Posterior cingulate gyrus (tissue), 11 donors: ENCODE data around the gene KDM6A.
A peak's percentile ranks its signal among the peaks of the same experiment; 100 is the strongest.
"Not testable (repeated sequence)": the region's sequence is repeated elsewhere in the genome, so short reads cannot be mapped to it uniquely, and the experiment has no call there.

Experiments used
- DNase-seq, 10 donors: peaks; one replicate each; pipeline versions ENCODE4 v3.0.0 to v3.0.0-alpha.2; 2020 to 2021; ENCODE audit warnings: mixed read lengths in 3 of 10
- intact Hi-C: fragments of 100-400 bp; cut with DNase I; formaldehyde crosslinking; loops from one replicate; pipeline ENCODE4 v1.15.1; 2023

The KDM6A gene

GRCh38 chrX:44915361-44915868 lies 42.4 kb downstream of the KDM6A start:
- intact Hi-C loops = no loop called here
- DNase-seq = no peak

GRCh38 chrX:44918722-44919121 lies 45.7 kb downstream of the KDM6A start:
- no peak for DNase-seq
- intact Hi-C loops = no loop called here

GRCh38 chrX:44922980-44923379 lies 50.0 kb downstream of the KDM6A start:
- DNase-seq = no peak
- intact Hi-C loops = no loop called here

DNA sequence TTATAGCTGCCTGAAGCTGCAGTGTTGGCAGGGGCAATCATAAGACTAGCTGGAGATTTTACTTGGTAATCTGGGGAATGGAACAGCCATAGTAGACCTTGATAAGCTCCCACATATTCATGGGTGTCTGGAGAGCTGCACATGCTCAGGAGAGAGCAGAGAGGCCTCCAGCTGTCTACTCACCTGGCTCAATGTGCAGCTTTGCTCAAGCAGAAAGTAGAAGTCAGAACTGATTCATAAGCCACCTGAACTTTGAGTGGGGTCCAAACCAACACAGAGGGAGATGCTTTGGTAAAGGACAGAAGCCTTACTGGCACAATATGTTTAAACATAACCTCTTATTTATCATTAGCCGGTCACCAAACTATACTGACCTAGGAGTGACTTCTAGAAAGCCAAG lies 54.4 kb downstream of the KDM6A start:
- no peak for DNase-seq
- intact Hi-C loops = no loop called here

DNA sequence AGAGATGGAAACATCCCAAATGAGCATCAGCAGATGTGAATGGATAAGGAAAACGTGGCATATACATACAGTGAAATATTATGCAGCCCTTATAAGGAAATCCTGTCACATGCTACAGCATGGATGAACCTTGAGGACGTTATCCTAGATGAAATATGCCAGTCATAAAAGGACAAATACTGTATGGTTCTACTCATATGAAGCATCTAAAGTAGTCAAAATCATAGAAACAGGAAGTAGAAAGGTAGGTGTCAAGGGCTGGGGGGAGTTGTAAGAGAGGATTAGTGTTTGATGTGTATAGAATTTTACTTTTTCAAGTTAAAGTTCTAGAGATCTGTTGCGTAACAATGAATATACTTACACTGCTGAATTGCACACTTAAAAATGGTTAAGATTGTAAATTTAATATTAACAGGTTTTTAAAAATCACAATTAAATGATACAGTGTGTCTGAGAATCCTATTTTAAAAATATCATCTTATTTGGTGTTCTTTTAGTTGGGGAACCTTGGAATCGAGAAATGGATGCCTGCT lies 58.5 kb downstream of the KDM6A start:
- no peak for DNase-seq
- intact Hi-C loops = no loop called here

DNA sequence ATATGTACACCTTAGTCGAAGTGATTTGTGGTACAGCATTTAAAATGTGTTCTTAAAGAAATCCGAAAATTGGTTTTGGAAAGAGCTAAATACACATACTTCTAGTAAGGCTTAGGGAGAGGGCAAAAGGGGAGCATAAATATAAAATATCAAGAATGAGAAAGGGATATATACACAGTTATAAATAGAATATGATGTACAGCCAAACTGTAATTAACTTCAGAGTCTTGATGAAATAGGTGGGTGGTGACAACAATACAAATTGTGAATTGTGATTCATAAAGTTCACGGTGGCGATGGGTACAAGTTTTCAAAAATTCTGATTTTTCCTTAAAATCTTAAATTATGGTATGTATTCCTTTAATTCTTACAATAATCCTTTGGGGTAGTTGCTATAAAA lies 62.2 kb downstream of the KDM6A start:
- intact Hi-C loops = no loop called here
- no peak for DNase-seq

DNA sequence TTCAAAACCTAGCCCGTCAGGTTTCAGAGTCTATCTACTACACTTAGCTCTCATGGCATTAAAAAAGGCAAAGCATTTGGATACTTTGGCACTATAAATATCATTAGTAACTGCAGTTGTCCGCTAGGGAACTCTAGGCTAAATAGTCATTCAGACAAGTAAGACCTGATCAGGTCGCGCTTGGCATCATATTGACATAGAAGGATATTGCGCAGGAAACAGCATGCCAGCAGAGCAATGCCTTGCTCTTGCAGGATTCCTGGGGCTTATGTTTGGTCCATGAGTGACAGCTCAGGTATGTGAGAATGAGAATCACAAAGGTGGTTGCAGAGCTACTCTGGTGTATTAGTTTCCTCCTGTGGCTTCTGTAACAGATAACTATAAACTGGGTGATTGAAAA lies 62.7 kb downstream of the KDM6A start:
- intact Hi-C loops = no loop called here
- no peak for DNase-seq

GRCh38 chrX:44937606-44938005 lies 64.6 kb downstream of the KDM6A start:
- intact Hi-C loops = no loop called here
- no peak for DNase-seq

- DNase-seq = peak in 1 of 10 donors; percentile 63
- intact Hi-C loops = no loop called here
These were observed 65.1 kb downstream of the KDM6A start for GRCh38 chrX:44938111-44938510.

DNA sequence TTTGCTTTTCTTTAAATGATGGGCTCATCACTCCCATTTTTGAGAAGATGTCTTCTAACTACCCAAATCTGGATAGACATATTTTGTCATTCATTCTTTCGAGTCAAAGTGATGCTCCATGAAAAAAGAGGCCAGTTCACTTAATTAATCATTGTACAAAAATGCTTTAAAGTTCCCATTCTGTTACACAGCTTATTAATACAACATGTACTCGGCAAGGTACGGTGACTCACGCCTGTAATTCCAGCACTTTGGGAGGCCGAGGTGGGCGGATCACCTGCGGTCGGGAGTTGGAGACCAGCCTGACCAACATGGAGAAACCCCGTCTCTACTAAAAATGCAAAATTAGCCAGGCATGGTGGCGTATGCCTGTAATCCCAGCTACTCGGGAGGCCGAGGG lies 67.6 kb downstream of the KDM6A start:
- intact Hi-C loops, DNase-seq: not testable (repeated sequence)

DNA sequence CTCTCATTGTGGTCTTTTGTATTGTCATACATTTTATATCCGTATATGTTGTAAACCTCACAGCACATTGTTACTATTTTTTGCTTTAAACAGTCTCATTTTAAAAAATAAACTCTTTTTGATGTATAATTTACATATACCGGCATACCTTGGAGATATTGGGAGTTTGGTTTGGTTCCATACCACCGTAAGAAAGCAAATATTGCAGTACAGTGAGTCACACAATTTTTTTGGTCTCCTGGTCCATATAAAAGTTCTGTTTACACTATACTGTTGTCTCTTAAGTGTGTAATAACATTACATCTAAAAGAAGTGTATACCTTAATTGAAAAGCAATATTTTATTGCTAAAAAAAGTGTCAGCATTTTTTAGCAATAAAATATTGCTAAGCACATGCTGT lies 70.0 kb downstream of the KDM6A start:
- DNase-seq = no peak
- intact Hi-C loops = no loop called here

GRCh38 chrX:44944894-44945293 lies 71.9 kb downstream of the KDM6A start:
- intact Hi-C loops = no loop called here
- DNase-seq = no peak

GRCh38 chrX:44945736-44946135 lies 72.7 kb downstream of the KDM6A start:
- intact Hi-C loops = no loop called here
- DNase-seq = no peak

GRCh38 chrX:44946771-44947170 lies 73.8 kb downstream of the KDM6A start:
- no peak for DNase-seq
- intact Hi-C loops = no loop called here

DNA sequence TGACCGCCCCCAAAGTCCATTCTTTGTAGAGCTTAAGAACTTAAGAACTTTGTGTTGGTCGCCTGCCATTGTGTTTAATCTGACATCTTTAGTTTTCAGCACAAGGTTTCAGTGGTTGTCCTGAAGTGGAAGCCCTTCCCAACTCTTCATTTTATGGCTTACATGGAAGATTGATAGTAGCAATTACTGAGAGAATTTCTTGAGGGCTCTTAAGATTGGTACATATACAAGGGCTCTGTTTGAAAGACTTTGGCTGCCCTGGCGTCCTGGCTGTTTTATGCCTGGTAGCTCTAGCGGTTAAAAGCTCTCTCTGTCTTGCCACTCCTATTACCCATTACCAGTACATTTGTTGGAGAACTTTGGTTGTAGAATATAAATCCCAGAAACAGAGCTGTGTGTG lies 75.0 kb downstream of the KDM6A start:
- intact Hi-C loops = no loop called here
- DNase-seq = no peak

GRCh38 chrX:44948406-44948805 lies 75.4 kb downstream of the KDM6A start:
- intact Hi-C loops = no loop called here
- DNase-seq = no peak

- intact Hi-C loops = no loop called here
These were observed 76.1 kb downstream of the KDM6A start for GRCh38 chrX:44949125-44949524.

DNA sequence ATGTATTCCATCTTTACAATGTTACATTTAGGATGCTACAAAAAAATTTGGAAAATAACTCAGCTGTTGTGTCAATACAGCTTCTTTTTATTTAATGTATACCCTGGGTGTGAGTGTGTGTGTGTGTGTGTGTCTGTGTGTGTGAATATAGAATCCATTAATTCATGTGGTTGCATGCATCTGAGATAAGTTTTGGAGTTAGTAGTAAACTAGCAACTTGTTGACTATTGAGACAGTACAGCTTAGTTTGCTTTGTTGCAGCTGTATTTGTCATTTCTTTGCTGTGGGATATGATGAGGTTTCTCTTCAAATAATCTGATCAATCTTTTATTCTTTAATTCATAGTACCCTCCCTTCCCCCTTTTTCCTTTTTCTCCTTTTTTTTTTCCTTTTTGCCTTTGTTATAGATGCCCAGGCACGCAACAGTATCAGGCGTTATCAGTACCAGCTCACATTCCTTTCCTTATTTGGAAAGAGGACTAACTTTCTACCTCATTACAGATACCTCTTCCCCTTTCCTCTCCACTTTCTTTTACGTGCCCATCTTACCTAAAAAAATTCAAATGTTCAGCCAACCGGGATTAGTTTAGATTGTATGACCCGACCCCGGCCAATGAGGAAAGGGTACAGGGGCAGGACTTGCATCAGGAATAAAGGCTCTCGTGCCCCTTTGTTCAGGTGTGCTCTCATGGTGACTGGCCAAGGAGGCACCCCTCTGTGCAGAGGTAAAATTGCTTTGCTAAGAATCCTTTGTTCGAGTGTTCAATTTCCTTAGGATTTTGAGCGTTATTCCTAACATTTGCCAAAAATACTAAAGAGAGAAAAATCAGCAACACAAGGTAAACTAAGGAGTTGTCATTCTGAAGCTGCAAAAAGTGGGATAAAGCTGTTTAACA lies 77.7 kb downstream of the KDM6A start:
- intact Hi-C loops, DNase-seq: not testable (repeated sequence)

More at GRCh38 chrX:44949125-44949524, 76.1 kb downstream of the KDM6A start:
- no peak for DNase-seq

DNA sequence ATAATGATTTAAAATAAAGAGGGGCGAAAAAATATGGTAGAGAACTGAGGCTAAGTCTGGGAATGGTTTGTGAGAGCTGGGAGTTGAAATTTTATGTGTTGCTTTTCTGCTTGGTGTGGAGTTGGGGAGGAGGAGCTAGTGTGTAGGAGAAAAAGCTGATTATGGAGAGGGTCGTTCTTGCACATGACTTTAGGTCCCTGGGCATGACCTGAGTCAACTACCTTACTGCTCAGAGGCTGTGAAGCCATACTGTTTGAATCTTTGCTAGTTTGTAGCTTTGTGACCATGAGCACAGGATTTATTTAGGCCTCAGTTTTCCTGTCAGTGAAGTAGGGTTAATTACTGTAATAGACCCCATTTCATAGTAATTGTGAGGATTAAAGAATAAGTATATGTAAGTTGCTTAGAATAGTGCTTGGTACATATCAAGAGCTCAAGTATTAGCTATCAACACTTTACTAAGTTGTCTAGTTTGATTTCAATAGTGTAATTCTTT lies 78.6 kb downstream of the KDM6A start:
- intact Hi-C loops = no loop called here
- DNase-seq = no peak

GRCh38 chrX:44952329-44953027 lies 79.5 kb downstream of the KDM6A start:
- DNase-seq = no peak
- intact Hi-C loops = no loop called here
